CD4-positive, alpha-beta memory T cell (primary cell): Measurements from ENCODE around the gene PRICKLE4. TPM values are rescaled to one million over a fixed set of nuclear protein-coding genes. Genes with fewer than 3 reads are reported as not detected.

ENCODE experiments used
- CTCF ChIA-PET: fragments of 350-600 bp; sonication (Branson Sonifier 250); formaldehyde crosslinking; loops from one replicate; lab custom pipeline; 2021; ENCODE audit warnings: inconsistent platforms; ENCODE audit not compliant: partially characterized antibody; lab: Charles Lee
- POLR2A ChIA-PET: fragments of 350-600 bp; sonication (Branson Sonifier 250); formaldehyde crosslinking; loops from one replicate; lab custom pipeline; 2021; ENCODE audit not compliant: partially characterized antibody; lab: Charles Lee
- DNase-seq, 5 donors: peaks; one replicate each; pipeline versions ENCODE4 v3.0.0 to v3.0.0-alpha.2; 2020 to 2022; ENCODE audit warnings: mixed read lengths in 1 of 5
- H3K27ac ChIP-seq: one replicate; pipeline ENCODE4 v1.7.0; 2013; ENCODE audit warnings: low read depth, low read length
- H3K27me3 ChIP-seq: 2 replicates; pipeline ENCODE4 v1.7.0; 2013; ENCODE audit warnings: mild to moderate bottlenecking, low read length, moderate library complexity; ENCODE audit not compliant: insufficient read depth
- H3K36me3 ChIP-seq: 2 replicates; pipeline ENCODE4 v1.7.0; 2013; ENCODE audit warnings: mild to moderate bottlenecking, low read length, moderate library complexity; ENCODE audit not compliant: insufficient read depth
- H3K4me1 ChIP-seq: 2 replicates; pipeline ENCODE4 v1.7.0; 2013; ENCODE audit warnings: mild to moderate bottlenecking, low read length, moderate library complexity; ENCODE audit not compliant: insufficient read depth
- H3K4me3 ChIP-seq, 2 donors: one replicate each; pipeline ENCODE4 v1.7.0; 2013; ENCODE audit warnings: low read length in 2 of 2, mild to moderate bottlenecking in 1 of 2
- H3K9me3 ChIP-seq, 2 donors: one replicate each; pipeline ENCODE4 v1.7.0; 2013; ENCODE audit warnings: low read length in 2 of 2, control low read depth in 1 of 2; ENCODE audit not compliant: control insufficient read depth in 1 of 2
- H3K27ac Mint-ChIP-seq, 7 donors: one replicate each; pipeline ENCODE4 v1.8.0; 2020 to 2021; ENCODE audit warnings: mixed read lengths in 7 of 7, mild to moderate bottlenecking in 6 of 7, inconsistent platforms in 3 of 7, moderate library complexity in 3 of 7
- H3K27me3 Mint-ChIP-seq, 2 donors: one replicate each; pipeline ENCODE4 v1.8.0; 2020 to 2021; ENCODE audit warnings: mixed read lengths in 2 of 2
- H3K36me3 Mint-ChIP-seq, 2 donors: one replicate each; pipeline ENCODE4 v1.8.0; 2020 to 2021; ENCODE audit warnings: mixed read lengths in 2 of 2, inconsistent platforms in 1 of 2, mild to moderate bottlenecking in 1 of 2
- H3K4me1 Mint-ChIP-seq, 4 donors: one replicate each; pipeline ENCODE4 v1.8.0; 2020 to 2021; ENCODE audit warnings: mixed read lengths in 4 of 4, mild to moderate bottlenecking in 1 of 4
- H3K4me3 Mint-ChIP-seq, 8 donors: one replicate each; pipeline ENCODE4 v1.8.0; 2020 to 2021; ENCODE audit warnings: mixed read lengths in 8 of 8, mild to moderate bottlenecking in 7 of 8, moderate library complexity in 6 of 8, inconsistent platforms in 3 of 8
- H3K9me3 Mint-ChIP-seq, 8 donors: one replicate each; pipeline ENCODE4 v1.8.0; 2020 to 2021; ENCODE audit warnings: mixed read lengths in 8 of 8, mild to moderate bottlenecking in 5 of 8, inconsistent platforms in 3 of 8, moderate library complexity in 1 of 8
- intact Hi-C: fragments of 100-400 bp; cut with micrococcal nuclease; formaldehyde crosslinking; loops from one replicate; pipeline ENCODE4 v1.15.1; 2023
- polyA plus RNA-seq, 2 donors: library from polyadenylated mRNA; unstranded; fragments of 300-500 nt; fragmentation: Illumina TruSeq; gene quantifications; one replicate each; pipeline ENCODE4 v1.2.3, GENCODE V29; 2021
- total RNA-seq, 2 experiments: library from RNA; stranded (reverse); gene quantifications; one replicate each; pipeline ENCODE4 v1.2.3, GENCODE V29; 2021

The PRICKLE4 gene
- total and polyA plus RNA-seq, 4 experiments from 2014 or later: not detected

- ChIA-PET CTCF (interaction anchor here (1.1 kb wide), 1 partner anchor 49 kb away, joined by 3 read pairs; the partner anchor contains the start of gene TOMM6), POLR2A (interaction anchor here (1.2 to 1.9 kb wide), 2 partner anchors 49 to 50 kb away, joined by 3 to 4 read pairs; partner anchors contain the start of gene TOMM6)
- Mint-ChIP-seq H3K4me3 (no peak overlapping the region), H3K9me3 (no peaks in the 10 kb centered on the region), H3K36me3 (peaks cover 0 to 3% of the 10 kb centered on the region in 2 donors), H3K27me3 (peaks cover 0 to 1% of the 10 kb centered on the region in 2 donors), H3K4me1 (peaks cover 4 to 19% (median 13%) of the 10 kb centered on the region in 4 donors), H3K27ac (peak overlapping the region in 1 of 7 donors; percentile 22)
- Histone ChIP-seq H3K27me3 (no peaks in the 10 kb centered on the region), H3K9me3 (no peaks in the 10 kb centered on the region), H3K36me3 (no peaks in the 10 kb centered on the region), H3K27ac (no peak overlapping the region), H3K4me1 (peaks cover 18% of the 10 kb centered on the region), H3K4me3 (no peak overlapping the region)
- intact Hi-C loops: loop anchor here (10.0 kb wide), 1 partner anchor 1897 kb away; the partner anchor contains the start of gene MAD2L1BP
- no peak for DNase-seq
These were observed 42.9 kb upstream of the PRICKLE4 start for GRCh38 chr6:41737591-41738130.

- Histone ChIP-seq H3K4me3 (no peak overlapping the region), H3K36me3 (no peaks in the 10 kb centered on the region), H3K9me3 (no peaks in the 10 kb centered on the region), H3K4me1 (peaks cover 4% of the 10 kb centered on the region), H3K27me3 (no peaks in the 10 kb centered on the region), H3K27ac (no peak overlapping the region)
- Mint-ChIP-seq H3K9me3 (no peaks in the 10 kb centered on the region), H3K4me3 (no peak overlapping the region), H3K36me3 (peaks cover 0 to 3% of the 10 kb centered on the region in 2 donors), H3K27me3 (peaks cover 0 to 1% of the 10 kb centered on the region in 2 donors), H3K27ac (no peak overlapping the region), H3K4me1 (peaks cover 0 to 6% (median 3%) of the 10 kb centered on the region in 4 donors)
- ChIA-PET CTCF (no interaction called here), POLR2A (interaction anchor here (1.9 kb wide), 1 partner anchor 47 kb away, joined by 4 read pairs; no protein-coding TSS in a partner anchor)
- intact Hi-C loops: loop anchor here (10.0 kb wide), 1 partner anchor 1896 kb away; the partner anchor contains the start of gene MAD2L1BP
- DNase-seq: no peak
These were observed 41.5 kb upstream of the PRICKLE4 start for GRCh38 chr6:41739041-41739440.

- ChIA-PET POLR2A (no interaction called here), CTCF (no interaction called here)
- Histone ChIP-seq H3K27me3 (no peaks in the 10 kb centered on the region), H3K36me3 (no peaks in the 10 kb centered on the region), H3K9me3 (no peaks in the 10 kb centered on the region), H3K4me3 (no peak overlapping the region), H3K4me1 (peaks cover 4% of the 10 kb centered on the region), H3K27ac (no peak overlapping the region)
- Mint-ChIP-seq H3K4me3 (no peak overlapping the region), H3K27me3 (peaks cover 0 to 1% of the 10 kb centered on the region in 2 donors), H3K9me3 (no peaks in the 10 kb centered on the region), H3K36me3 (peaks cover 0 to 1% of the 10 kb centered on the region in 2 donors), H3K27ac (no peak overlapping the region), H3K4me1 (peaks cover 0 to 5% (median 2%) of the 10 kb centered on the region in 4 donors)
- intact Hi-C loops: no loop called here
- no peak for DNase-seq
These were observed 40.0 kb upstream of the PRICKLE4 start for GRCh38 chr6:41740366-41741162.

- DNase-seq: no peak
- ChIA-PET CTCF (no interaction called here), POLR2A (no interaction called here)
- intact Hi-C loops: no loop called here
- H3K27ac Mint-ChIP-seq: no peak overlapping the region
- no peaks in the 10 kb centered on the region for H3K9me3 Mint-ChIP-seq
- Histone ChIP-seq H3K36me3 (no peaks in the 10 kb centered on the region), H3K4me3 (no peak overlapping the region), H3K27me3 (no peaks in the 10 kb centered on the region), H3K27ac (no peak overlapping the region), H3K9me3 (no peaks in the 10 kb centered on the region), H3K4me1 (no peaks in the 10 kb centered on the region)
- no peak overlapping the region for H3K4me3 Mint-ChIP-seq
- no peaks in the 10 kb centered on the region for H3K4me1 Mint-ChIP-seq
- H3K27me3 Mint-ChIP-seq: peaks cover 0 to 1% of the 10 kb centered on the region in 2 donors
- H3K36me3 Mint-ChIP-seq: no peaks in the 10 kb centered on the region
These were observed 38.7 kb upstream of the PRICKLE4 start for GRCh38 chr6:41741625-41742490.

- Histone ChIP-seq H3K27me3 (no peaks in the 10 kb centered on the region), H3K27ac (no peak overlapping the region), H3K4me3 (no peak overlapping the region), H3K4me1 (no peaks in the 10 kb centered on the region), H3K36me3 (no peaks in the 10 kb centered on the region), H3K9me3 (no peaks in the 10 kb centered on the region)
- H3K9me3 Mint-ChIP-seq: no peaks in the 10 kb centered on the region
- H3K4me3 Mint-ChIP-seq: no peak overlapping the region
- no peak for DNase-seq
- ChIA-PET CTCF (no interaction called here), POLR2A (no interaction called here)
- no peaks in the 10 kb centered on the region for H3K36me3 Mint-ChIP-seq
- H3K27ac Mint-ChIP-seq: no peak overlapping the region
- intact Hi-C loops: no loop called here
- H3K27me3 Mint-ChIP-seq: no peaks in the 10 kb centered on the region
- no peaks in the 10 kb centered on the region for H3K4me1 Mint-ChIP-seq
These were observed 37.0 kb upstream of the PRICKLE4 start for GRCh38 chr6:41743406-41744235.

GRCh38 chr6:41744236-41744787 is 36.3 kb upstream of the PRICKLE4 start:
- H3K36me3 Mint-ChIP-seq: no peaks in the 10 kb centered on the region
- POLR2A ChIA-PET: no interaction called here

More at GRCh38 chr6:41744236-41744787, 36.3 kb upstream of the PRICKLE4 start:
- Mint-ChIP-seq H3K27me3 (no peaks in the 10 kb centered on the region), H3K9me3 (no peaks in the 10 kb centered on the region), H3K4me3 (no peak overlapping the region), H3K4me1 (no peaks in the 10 kb centered on the region), H3K27ac (no peak overlapping the region)
- Histone ChIP-seq H3K36me3 (no peaks in the 10 kb centered on the region), H3K4me3 (no peak overlapping the region), H3K27ac (no peak overlapping the region), H3K27me3 (no peaks in the 10 kb centered on the region), H3K9me3 (no peaks in the 10 kb centered on the region), H3K4me1 (no peaks in the 10 kb centered on the region)
- CTCF ChIA-PET: no interaction called here
- intact Hi-C loops: no loop called here
- DNase-seq: no peak
